Neural cell (in vitro differentiated cells): ENCODE data around the gene CARD18.

Experiments
- CTCF ChIP-seq: fragments of 450-650 bp; IDR thresholded peaks from 2 replicates; pipeline ENCODE4 v1.5.1; 2014; ENCODE audit warnings: antibody characterized with exemption, mild to moderate bottlenecking, moderate library complexity; ENCODE audit not compliant: poor library complexity, severe bottlenecking
- EP300 ChIP-seq: fragments of 450-650 bp; conservative IDR thresholded peaks from 2 replicates; pipeline ENCODE4 v1.6.1; 2014; ENCODE audit warnings: antibody characterized with exemption, mild to moderate bottlenecking, moderate library complexity; ENCODE audit not compliant: poor library complexity, severe bottlenecking
- MXI1 ChIP-seq: fragments of 450-650 bp; conservative IDR thresholded peaks from 2 replicates; pipeline ENCODE4 v1.6.1; 2014; ENCODE audit warnings: antibody characterized with exemption, mild to moderate bottlenecking; ENCODE audit not compliant: poor library complexity, severe bottlenecking
- POLR2AphosphoS5 ChIP-seq: IDR thresholded peaks from 2 replicates; pipeline ENCODE4 v1.6.1; 2012
- REST ChIP-seq: IDR thresholded peaks from 2 replicates; pipeline ENCODE4 v1.6.1; 2012; ENCODE audit warnings: borderline replicate concordance
- SMC3 ChIP-seq: fragments of 450-650 bp; conservative IDR thresholded peaks from 2 replicates; pipeline ENCODE4 v1.6.1; 2014; ENCODE audit warnings: antibody characterized with exemption, mild to moderate bottlenecking, moderate library complexity; ENCODE audit not compliant: poor library complexity
- TAF1 ChIP-seq: IDR thresholded peaks from 2 replicates; pipeline ENCODE4 v1.6.1; 2012; ENCODE audit warnings: low read depth

- no peak for TF ChIP-seq EP300
- TF ChIP-seq CTCF, result no peak
- TF ChIP-seq MXI1, result no peak
- no peak for TF ChIP-seq REST
- TF ChIP-seq POLR2AphosphoS5, result no peak
- no peak for TF ChIP-seq TAF1
- TF ChIP-seq SMC3, result no peak
Measured at GRCh38 chr11:105181100-105181499, 41.5 kb upstream of the CARD18 start.
